Measurements from ENCODE around the gene GUF1.

DNA sequence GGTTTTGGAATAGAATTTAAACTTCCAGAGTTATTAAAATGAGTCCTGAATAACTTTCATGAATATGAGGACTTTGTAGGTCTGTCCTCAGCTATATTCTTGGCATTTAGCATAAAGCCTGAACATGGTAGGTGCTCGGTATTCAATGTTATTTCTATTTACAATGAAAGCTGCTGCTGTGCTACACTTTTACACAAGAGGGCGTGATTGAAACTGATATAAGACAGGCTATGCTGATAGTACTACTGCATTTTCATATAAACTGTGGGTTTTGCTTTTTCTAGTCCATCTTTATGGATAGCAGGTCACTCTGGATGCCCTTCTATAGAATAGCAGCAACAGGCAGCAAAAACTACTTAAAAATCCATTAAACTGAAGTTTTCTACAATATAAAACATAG is 60.4 kb downstream of the GUF1 start:
- TF ChIP-seq, protein P1, sequence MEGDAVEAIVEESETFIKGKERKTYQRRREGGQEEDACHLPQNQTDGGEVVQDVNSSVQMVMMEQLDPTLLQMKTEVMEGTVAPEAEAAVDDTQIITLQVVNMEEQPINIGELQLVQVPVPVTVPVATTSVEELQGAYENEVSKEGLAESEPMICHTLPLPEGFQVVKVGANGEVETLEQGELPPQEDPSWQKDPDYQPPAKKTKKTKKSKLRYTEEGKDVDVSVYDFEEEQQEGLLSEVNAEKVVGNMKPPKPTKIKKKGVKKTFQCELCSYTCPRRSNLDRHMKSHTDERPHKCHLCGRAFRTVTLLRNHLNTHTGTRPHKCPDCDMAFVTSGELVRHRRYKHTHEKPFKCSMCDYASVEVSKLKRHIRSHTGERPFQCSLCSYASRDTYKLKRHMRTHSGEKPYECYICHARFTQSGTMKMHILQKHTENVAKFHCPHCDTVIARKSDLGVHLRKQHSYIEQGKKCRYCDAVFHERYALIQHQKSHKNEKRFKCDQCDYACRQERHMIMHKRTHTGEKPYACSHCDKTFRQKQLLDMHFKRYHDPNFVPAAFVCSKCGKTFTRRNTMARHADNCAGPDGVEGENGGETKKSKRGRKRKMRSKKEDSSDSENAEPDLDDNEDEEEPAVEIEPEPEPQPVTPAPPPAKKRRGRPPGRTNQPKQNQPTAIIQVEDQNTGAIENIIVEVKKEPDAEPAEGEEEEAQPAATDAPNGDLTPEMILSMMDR (IDR thresholded peaks at IDR 0.05) = no peak
- no peak for TF ChIP-seq POLR2A (IDR thresholded peaks at IDR 0.05)
